ENCODE results near the gene IFRD2.
A peak's percentile ranks its signal among the peaks of the same experiment; 100 is the strongest.
"Not testable (repeated sequence)": the region's sequence is repeated elsewhere in the genome, so short reads cannot be mapped to it uniquely, and the experiment has no call there.

IFRD2 gene

DNA sequence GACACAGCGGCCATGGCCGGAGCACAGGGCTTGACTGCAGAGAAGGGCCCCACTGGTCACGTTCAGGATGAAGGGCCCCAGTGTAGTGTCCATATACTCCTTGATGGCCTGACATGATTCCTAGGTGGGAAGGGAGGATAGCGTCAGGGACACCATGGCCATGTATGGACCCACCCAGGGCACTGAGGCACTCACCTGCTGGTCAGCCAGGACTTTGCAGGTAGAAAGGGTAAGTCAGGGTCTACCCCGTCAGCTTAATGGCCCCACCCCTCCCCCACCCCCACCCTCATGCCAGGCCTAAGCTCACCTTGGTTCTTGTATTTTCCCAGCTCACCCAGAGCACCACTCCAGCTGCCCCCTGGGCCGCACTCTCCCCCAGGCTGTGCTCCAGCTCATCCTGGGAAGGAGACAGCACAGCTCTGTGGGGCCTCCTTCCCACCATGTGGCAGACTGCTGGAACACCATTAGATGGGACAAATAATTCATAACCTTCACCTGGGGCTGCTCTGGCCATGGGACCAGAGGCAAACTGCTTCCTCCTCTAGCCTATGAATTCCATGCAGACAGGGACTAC, 8.5 kb upstream of the IFRD2 start:
- no peak for DNase-seq

DNA sequence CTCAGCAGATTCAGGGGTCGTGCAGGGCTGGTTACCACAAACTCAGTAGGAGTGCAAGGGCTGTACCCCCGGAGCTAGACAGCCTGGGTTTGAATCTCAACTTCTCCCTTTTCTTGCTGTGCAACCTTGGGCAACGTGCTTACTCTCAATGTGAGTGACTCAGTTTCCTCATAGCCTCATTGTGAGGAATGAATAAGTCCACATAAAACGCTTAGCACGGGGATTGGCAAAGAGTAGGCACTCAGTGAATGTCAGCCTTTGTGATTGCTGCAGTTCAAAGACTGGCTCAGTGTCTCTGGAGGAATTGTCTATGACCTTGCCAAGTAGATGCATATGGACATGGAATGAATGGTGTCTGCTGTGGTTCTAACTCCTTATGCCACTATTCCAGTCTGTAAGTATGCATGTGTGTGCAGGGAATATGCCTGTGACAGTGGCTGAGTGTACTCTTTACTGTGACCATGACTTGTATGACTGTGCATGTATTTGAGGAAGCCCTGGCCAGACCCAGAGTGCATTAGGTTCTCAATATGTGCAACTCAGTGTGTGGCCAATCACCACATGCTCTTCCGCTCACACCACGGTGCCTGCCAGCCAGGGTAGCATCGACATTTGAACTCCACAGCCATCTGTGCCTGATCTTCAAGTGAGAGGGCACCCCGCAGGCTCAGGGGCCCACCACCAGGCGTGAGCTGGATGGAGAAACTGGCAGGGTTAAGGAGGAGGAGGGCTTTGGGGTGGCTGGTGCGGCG, 7.9 kb upstream of the IFRD2 start:
- DNase-seq, result no peak

DNA sequence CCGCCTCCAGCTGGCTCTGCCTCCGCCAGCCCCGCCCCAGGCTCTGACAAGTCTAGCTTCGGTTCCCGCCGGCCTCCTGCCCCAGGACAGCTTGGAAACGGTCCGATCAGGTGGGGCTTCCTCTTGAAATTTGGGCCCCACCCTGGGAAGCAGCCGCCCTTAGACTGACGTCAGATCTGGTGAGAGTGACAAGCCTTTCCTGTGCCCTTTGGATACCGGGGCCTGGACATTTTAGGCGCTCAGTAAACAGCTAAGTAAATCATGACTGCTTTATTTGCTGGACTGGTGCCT, 7.4 kb upstream of the IFRD2 start:
- DNase-seq, result no peak

DNA sequence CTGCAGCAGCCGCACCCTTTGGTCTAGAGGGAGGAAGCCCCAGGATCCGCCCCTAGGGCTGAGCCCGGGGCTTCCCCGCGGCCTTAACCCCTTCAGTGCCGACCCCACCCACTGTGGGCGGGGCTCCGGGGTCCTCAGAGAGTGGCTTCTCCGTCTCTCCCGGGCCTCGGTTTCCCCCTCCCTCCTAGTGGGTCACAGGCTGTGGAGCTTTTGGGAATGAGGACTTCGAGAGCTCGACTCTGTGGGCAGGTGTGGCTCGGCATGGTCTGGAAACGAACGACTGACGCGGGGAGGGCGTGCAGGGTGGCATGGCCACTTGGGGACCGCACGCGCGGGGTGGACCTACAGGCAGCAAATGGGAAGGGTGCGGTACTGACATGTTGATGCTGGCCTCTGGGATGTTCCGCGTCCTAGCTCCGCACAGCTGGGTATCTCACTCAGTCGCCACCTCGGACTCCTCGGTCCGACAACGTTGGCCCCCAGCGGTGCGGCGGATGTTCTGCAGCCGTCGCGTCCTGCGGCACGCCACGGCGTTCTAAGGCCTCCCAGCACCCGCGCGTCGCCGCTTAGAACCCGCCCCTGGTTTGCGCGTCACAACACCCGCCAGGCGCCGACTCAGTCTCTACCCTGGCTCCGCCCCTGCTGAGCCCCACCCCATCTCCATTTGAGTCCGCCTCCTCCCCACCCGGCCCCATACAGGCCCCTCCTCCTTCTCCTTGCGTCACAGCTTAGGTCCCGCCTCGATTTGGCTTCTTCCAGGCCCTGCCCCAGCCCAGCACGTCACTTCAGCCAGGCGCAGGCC, 6.8 kb upstream of the IFRD2 start, which contains the start of the genes HYAL3 and NAA80:
Gene HYAL3, minus strand, starts transcription at position 570 of the 802 bp plus-strand sequence. CDS start 3,803 bp downstream, outside the sequence.
Gene NAA80, minus strand, starts transcription at position 570 of the 802 bp plus-strand sequence. CDS start 1,942 bp downstream, outside the sequence.
- DNase-seq, result peak; percentile 97 to 99

DNA sequence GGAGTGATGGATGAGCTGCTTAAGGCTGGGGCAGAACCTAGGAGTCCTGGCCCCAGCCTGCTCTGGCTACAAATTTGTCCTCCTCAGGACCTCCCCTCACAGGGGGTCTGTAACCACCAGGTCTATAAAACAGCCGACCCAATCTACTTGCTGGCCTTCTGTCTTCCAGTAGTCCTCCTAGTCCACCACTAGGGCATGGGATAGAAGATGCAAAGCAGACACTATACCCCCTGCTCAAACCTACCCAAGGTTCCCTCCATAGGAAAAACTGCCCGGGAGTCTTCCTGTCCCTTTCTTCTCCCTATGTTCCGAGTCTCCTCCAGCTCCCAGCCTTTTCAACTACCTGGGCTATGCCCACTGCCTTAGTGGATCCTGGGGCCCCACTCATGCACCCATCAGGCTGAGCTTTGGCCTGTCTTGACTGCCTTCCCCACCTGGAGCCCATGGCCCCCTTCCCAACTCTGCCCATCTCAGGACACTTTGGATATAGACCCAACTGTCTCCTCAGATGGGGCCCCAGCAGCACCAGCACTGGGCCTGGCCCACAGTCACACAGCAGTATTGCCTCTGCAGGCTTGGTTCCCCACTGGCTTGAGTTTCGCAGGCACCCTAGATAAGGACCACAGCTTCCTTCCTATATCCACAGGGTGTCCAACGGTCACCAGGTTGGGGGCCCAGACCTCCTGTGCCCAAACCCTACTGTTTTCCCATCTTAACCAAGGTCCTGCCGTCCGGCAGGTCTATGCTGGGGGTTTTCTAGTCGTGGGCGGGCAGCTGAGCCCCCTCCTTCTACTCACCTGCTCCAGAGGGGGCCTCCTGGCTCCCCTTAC, 5.9 kb upstream of the IFRD2 start:
- no peak for DNase-seq

DNA sequence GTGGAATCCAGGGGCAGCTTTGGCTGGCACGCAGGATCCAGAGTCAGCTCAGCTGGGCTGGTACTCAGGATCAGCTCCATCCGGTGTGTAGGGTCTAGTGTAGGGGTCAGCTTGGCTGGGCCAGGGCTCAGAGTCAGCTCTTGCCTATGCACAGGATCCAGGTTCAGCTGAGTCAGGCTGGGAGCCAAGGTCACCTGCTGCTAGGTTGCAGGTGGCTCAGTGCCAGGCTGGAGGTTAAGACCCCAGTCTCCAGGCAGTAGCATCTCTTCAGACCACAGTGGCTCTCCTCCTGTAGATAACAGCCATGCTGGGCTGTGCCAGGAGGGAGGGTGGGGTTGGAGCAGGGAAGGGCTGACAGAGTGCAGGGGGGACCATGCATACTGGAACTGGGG, 5.2 kb upstream of the IFRD2 start:
- DNase-seq, result no peak

DNA sequence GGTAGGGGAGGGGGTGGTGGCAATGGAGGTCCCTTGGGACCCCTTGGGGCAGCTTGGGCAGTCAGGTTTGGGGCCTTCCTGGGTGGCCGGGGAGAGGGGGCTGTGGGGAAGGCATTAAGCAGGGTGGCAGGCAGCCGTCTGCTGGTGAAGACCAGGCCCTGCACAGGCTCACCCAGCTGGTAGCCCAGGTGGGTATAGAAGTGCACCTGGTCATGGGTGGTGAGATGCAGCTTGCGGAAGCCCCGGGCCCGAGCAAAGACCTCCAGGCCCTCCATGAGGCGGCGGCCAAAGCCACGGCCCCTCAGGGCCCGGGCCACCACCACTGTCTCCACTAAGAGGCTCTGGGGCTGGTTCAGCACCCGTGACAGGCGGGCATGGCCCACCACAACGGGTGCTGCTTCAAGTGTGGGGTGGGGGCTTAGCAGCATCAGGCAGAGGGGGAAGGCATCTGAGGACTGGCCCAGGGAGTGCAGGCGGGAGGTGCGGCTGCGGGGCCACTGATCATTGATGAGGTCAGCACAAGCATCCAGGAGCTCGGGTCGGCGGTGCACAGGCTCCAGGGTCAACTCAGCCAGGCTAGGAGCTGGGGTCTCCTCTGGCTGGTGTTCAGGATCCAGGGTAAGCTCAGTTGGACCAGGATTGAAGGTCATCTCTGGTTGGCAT, 4.6 kb upstream of the IFRD2 start:
- no peak for DNase-seq

DNA sequence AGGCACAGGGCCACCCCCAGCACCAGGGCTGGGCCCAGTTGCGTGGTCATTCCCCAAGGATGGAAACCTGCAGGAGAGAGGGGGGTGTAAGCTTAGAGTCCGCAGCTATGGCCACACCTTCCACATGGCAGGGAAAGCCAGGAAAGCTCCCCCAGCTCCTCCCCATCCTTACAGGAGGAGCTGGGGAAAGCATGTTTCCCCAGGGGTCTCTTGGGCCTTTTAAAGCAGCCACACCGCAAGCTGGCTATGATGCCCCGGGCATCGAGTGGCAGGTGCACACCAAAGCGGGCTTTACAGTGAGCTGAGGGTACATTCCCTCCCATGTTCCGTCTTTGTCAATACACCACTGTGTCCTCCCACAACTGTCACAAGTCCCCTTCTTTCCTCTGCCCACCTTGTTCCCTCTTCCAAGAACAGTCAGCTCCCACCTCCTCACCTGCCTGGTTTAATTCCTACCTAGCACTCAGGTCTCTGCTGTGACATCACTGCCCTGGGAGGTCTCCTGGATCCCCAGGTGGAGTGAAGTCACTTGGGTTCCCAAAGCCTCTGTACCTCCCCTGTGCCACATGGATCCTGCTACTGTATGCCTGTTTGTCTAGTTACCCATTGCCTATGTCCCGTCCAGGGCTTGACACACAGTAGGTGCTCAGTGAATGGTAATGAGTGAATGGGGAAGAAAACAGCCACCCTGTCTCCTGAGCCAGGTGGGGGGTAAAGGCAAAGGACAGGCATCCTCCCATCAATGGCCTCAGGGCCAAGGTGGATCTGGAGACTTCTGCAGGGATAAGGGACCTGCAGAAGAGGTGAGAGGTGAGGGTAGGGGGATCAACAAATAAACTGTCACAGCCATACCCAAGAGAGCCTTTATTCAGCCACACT, 3.6 kb upstream of the IFRD2 start:
- DNase-seq, result no peak

DNA sequence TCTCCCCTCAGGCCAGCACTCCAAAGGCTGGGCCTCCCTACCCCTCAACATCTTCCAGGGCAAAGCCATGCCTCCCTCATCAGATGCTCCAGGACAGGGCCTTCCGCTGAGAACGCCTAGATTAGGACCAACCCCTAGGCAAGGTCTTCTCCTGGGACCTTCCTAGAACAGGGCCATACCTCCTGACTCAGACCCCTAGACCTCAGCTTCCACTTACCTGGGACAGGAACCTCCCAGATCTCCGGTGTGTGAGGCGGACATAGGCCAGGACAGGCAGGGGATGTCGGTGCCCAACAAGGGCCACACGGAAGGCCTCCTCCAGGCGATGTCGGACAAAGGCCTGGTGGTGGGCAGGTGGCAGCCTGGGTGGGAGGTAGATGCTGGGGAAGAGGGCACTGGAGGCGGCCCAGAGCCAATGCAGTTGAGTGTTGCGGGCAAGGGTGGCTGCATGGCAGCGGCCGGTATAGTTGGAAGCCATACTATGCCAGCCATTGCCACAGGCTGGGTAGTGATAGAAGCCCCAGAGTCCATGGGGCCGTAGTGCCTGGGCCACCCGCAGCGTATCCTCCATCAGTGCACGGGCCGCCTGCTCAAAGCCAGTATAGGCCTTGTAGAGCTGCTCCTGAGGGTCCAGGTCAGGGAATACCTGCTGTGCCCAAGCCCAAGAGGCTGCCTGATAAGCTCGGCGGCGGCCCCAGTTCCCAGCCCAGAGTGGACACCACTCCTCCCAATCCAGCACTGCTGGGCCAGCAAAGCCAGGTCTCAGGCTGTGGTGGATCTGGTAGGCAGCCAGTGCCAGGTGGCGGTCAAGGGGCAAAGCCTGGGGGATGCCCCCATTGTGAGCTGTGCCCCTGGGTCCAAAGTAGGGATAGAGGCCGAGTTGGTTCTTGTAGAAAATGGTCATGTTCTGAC, 2.5 kb upstream of the IFRD2 start:
- DNase-seq, result no peak

DNA sequence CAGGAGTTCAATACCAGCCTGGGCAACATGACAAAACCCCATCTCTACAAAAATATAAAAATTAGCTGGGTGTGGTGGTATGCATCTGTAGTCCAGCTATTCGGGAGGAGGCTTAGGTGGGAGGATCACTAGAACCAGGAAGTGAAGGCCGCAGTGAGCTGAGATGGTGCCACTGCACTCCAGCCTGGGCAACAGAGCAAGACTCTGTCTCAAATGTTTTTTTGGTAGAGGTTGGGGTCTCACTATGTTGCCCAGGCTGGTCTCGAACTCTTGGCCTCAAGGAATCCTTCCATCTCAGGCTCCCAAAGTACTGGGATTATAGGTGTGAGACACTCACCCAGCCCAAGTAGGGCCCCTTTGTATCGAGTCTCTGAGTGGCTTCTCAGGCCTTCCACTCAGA, 1.9 kb upstream of the IFRD2 start:
- DNase-seq, result no peak

DNA sequence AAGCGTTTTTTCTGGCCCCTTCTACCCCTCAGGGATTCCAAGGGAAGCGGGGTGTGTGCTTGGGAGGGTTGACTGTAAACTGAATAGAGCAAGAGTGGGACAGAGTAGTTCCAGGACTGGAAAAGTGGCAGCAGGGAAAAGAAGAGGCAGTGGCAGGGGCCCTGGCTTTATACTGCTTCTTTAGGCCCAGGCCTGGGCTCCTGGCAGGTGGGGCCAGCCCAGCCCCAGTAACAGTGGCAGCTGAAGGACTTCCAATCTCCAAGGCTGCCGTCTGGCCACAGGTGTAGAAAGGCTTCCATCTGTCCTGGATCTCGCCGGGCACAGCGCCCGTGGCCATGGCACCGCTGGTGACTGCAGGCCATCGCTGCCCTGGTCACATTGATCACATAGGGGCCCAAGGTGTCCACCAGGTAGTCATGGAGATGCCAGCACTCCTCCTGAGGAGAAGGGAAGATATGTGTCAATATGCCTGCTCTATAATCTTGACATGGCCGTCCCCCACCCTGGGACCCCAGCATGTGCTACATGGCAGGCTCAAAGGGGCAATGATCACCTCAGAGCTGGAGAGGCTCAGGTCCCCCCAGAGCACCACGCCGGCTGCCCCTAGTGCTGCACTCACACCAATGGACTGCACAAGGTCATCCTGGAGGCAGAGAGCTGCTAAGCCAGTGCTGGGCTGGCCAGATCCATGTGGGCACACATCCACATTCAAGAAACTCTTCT, 1.0 kb upstream of the IFRD2 start:
- DNase-seq, result no peak

DNA sequence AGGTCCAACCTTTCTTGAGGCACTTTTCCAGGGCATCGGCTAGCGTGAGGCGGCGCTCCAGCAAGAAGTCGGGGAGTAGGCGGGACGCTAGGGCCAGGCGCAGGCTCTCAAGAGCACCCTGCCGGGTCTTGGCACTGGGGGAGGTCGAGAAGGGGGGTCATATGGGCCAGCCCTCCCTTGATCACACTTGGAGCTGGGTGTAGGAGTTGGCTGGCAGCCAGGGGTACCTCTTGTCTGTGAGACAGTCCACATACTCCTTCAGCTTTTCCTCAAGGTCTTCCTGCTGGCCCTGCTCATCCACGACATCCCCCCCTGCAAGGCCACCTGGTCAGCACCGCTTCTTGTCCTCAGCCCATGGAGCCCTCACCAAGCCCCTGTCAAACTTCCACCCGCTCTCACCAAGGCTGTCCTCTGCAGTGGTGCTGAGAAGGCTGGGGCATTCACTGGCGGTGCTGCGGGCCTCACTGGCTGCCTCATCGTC, 2.0 kb downstream of the IFRD2 start:
- no peak for DNase-seq

DNA sequence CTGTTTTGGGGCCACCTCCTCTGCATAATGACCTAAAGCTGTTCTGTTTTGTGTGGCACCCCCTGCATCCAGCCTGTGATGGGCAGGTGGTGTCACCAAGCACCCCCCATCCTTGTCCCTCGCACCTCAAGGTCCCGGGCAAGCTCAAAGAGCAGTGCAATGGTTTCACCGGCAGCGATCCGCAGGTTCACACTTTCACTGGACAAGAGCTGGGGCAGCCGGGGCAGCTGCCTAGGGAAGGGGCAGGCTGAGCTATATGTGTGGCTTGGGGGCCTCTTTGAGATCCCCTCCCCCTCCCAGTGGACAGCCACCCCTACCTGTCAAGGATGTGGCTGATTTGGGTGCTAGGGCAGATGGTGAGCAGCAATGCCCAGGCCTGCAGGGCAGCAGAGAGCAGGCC, 3.1 kb downstream of the IFRD2 start:
- no peak for DNase-seq

DNA sequence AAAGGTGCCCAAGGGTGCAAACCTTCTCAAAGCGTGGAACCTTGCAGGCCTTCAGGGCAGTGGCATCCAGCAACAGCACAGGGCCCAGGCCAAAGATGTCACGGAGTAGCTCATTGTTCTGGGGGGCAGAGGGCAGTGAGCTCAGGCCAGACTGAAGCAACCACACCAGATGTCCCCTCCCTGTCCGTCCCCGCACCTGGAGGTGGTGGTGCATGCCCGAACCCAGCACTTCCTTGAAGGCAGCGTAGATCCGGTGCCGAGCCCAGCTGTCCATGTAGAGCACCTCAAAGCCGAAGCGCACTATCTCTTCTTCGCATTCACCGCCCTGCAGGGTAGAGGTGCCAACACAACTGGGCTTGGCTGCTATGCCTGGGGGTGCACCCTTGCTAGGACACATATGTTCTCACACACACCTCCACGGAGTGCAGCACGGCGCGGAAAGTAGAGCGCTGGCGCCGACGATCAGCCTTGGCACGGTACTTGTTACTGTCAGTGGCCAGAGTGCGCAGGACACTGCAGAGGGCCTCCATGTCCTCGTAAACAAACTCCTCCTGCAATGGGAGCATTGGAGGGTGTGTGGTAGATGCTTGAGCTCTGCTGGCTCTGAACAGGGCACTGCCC, 3.7 kb downstream of the IFRD2 start:
- no peak for DNase-seq

DNA sequence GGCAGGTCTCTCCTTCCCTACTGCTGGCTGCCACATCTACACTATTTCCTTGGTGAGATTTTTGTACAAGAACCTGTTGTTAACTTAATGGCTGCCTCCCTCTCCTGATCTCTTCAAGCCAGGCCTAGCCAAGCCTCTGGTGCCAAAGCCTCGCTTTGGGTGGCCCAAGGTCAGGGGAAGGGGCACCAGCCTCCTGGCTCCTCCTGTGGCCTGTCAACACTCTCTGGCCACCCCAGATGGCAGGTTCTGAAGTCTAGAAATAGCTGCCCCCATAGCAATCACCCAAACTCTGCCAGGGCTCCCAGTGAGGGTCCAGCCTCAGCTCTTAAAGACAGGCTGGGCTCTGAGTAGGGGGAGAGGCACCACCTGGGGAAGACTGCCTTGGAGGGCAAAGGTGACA, 5.0 kb downstream of the IFRD2 start:
- DNase-seq, result no peak

DNA sequence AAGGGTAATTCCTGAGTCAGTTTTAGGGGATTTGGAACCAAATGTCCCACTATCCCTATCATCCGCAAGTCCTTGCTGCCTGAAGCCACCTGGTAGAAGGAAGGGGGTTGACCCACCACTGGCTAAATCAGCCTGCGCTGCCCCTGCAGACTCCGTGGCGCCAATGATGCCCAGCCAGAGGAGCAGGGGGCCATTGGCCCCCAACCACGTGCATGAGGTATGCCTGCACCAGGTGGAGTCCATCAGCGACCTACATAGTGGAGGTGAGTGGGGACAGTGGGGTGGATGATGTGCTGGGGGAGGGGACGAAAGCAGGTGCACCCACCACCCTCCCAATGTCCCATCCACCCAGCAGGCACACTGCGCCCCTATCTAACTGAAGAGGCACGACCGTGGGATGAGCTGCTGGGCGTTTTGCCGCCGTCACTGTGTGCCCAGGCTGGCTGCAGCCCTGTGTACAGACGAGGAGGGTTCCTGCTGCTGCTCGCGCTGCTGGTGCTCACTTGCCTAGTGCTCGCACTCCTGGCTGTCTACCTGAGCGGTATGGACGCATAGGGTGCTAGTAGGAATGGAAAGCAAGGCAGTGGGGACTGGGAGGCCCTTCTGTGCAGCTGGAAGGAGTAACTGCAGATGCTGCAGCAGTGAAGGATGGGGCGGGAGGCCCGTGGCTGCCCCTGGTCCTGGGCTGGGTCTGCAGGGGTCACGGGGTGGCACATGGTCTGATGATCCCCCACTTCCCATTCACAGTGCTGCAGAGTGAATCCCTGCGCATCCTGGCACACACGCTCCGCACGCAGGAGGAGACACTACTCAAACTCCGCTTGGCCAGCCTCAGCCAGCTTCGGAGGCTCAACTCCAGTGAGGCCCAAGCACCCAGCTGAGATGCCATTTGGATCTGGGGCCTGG, 5.7 kb downstream of the IFRD2 start:
- DNase-seq, result no peak

DNA sequence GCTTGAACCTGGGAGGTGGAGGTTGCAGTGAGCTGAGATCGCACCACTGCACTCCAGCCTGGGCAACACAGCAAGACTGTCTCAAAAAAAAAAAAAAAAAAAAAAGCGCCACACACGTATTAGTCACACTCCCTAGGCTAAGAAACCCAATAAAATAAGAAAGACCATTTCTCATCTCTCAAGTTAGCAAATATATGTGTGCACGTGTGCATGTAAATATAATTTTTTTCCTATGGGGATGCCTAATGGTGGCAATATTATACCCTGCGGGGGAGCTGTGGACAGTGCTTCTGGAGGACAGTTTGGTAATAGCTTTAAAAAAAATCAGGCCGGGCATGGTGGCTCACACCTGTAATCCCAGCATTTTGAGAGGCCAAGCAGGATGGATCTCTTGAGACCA, 8.1 kb downstream of the IFRD2 start:
- DNase-seq, result not testable (repeated sequence)
